Prostate gland (tissue), 2 donors: ENCODE data around the gene MED13.

ENCODE experiments used
- POLR2A ChIP-seq: fragments of 450-650 bp; IDR thresholded peaks from one replicate; pipeline ENCODE4 v1.6.1; 2016; ENCODE audit warnings: antibody characterized with exemption, mild to moderate bottlenecking
- TF ChIP-seq, protein P1 (sequence below), 4 experiments: fragments of 200-600 bp in 2 of 4; fragments of 450-650 bp in 2 of 4; sonication (generic) in 2 of 4; IDR thresholded peaks; 1 replicate in 3 of 4; 2 replicates in 1 of 4; pipeline ENCODE4 v1.5.1; 2016 to 2019; ENCODE audit warnings: antibody characterized with exemption in 4 of 4, mild to moderate bottlenecking in 2 of 4, moderate library complexity in 2 of 4

DNA sequence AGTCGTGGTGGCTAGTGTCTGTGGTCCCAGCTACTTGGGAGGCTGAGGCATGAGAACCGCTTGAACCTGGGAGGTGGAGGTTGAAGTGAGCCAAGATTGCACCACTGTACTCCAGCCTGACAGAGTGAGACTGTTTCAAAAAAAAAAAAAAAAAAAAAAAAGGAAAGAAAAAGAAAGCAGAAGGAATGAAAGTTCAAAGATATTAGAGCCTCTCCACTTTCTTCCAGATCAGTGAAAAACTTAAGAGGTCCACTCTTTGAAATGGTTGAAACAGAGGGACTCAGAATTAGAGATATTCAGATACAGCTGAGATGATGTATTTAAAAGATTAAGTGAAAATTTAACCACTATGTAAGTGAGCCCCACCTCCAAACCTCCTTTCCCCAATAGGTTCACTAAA lies 16.8 kb downstream of the MED13 start:
- TF ChIP-seq, protein P1, sequence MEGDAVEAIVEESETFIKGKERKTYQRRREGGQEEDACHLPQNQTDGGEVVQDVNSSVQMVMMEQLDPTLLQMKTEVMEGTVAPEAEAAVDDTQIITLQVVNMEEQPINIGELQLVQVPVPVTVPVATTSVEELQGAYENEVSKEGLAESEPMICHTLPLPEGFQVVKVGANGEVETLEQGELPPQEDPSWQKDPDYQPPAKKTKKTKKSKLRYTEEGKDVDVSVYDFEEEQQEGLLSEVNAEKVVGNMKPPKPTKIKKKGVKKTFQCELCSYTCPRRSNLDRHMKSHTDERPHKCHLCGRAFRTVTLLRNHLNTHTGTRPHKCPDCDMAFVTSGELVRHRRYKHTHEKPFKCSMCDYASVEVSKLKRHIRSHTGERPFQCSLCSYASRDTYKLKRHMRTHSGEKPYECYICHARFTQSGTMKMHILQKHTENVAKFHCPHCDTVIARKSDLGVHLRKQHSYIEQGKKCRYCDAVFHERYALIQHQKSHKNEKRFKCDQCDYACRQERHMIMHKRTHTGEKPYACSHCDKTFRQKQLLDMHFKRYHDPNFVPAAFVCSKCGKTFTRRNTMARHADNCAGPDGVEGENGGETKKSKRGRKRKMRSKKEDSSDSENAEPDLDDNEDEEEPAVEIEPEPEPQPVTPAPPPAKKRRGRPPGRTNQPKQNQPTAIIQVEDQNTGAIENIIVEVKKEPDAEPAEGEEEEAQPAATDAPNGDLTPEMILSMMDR (IDR thresholded peaks at IDR 0.05) = no peak
- TF ChIP-seq POLR2A = no peak
